Ectodermal cell (in vitro differentiated cells): ENCODE data around the gene ZFP37.
A peak's percentile ranks its signal among the peaks of the same experiment; 100 is the strongest.
"Not testable (repeated sequence)": the region's sequence is repeated elsewhere in the genome, so short reads cannot be mapped to it uniquely, and the experiment has no call there.

Experiments
- H3K27ac ChIP-seq: 2 replicates; pipeline ENCODE4 v1.7.0; 2013; ENCODE audit warnings: mild to moderate bottlenecking, low read depth, low read length; ENCODE audit not compliant: insufficient read depth, poor library complexity, severe bottlenecking
- H3K27me3 ChIP-seq: 2 replicates; pipeline ENCODE4 v1.7.0; 2013; ENCODE audit warnings: mild to moderate bottlenecking, low read length; ENCODE audit not compliant: insufficient read depth, control insufficient read depth, poor library complexity, severe bottlenecking
- H3K36me3 ChIP-seq: one replicate; pipeline ENCODE4 v1.7.0; 2013; ENCODE audit warnings: low read length; ENCODE audit not compliant: control insufficient read depth, insufficient read depth
- H3K4me1 ChIP-seq: one replicate; pipeline ENCODE4 v1.7.0; 2013; ENCODE audit warnings: low read length; ENCODE audit not compliant: control insufficient read depth, insufficient read depth
- H3K4me3 ChIP-seq: 2 replicates; pipeline ENCODE4 v1.7.0; 2013; ENCODE audit warnings: low read depth, low read length, control low read depth; ENCODE audit not compliant: insufficient read depth
- H3K9me3 ChIP-seq: 2 replicates; pipeline ENCODE4 v1.7.0; 2013; ENCODE audit warnings: mild to moderate bottlenecking, low read length, moderate library complexity; ENCODE audit not compliant: control insufficient read depth
- WGBS, 2 experiments: methylation state at CpG; one replicate each; pipeline ENCODE4 v1.1.7; 2013; ENCODE audit warnings: missing lambda C conversion rate in 2 of 2; 5-methylcytosine and 5-hydroxymethylcytosine counted together

ZFP37 gene

GRCh38 chr9:113059581-113060284 is 3.2 kb upstream of the ZFP37 start:
- H3K27ac ChIP-seq, H3K4me3 ChIP-seq, H3K9me3 ChIP-seq, H3K4me1 ChIP-seq, H3K27me3 ChIP-seq, H3K36me3 ChIP-seq: not testable (repeated sequence)
- 74 to 81% methylated on average over 34 to 35 of the region's 61 CpGs for WGBS, 2 experiments

DNA sequence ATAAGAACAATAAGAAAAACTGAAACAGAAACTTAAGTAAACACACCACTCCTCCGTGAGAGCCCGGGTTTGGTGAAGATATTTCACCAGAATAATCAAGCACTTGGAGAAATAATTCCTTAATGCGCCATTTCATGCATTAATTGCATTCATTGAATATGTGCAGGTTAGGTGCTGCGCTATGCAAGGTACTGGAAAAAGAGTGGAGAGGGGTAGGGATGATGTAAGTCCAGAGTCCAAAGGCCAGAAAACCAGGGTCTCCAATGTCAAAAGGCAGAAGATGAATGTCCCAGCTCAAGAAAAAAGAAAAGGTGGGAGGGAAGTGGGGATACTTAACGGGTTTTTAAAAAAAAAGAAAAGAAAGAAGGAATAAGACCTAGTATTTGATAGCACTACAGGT is 669 bp upstream of the ZFP37 start:
- WGBS, 2 experiments = 93 to 96% methylated on average over 5 of the region's 5 CpGs
- H3K4me3 ChIP-seq = peak overlapping the region; percentile 80
- H3K36me3 ChIP-seq = peaks cover 3% of the 10 kb centered on the region
- peaks cover 4% of the 10 kb centered on the region for H3K9me3 ChIP-seq
- H3K4me1 ChIP-seq = no peaks in the 10 kb centered on the region
- H3K27me3 ChIP-seq = no peaks in the 10 kb centered on the region
- no peak overlapping the region for H3K27ac ChIP-seq

GRCh38 chr9:113042884-113043657 is 13.5 kb downstream of the ZFP37 start:
- Histone ChIP-seq H3K27me3 (no peaks in the 10 kb centered on the region), H3K4me3 (no peak overlapping the region), H3K27ac (no peak overlapping the region), H3K9me3 (peaks cover 15% of the 10 kb centered on the region), H3K4me1 (no peaks in the 10 kb centered on the region), H3K36me3 (peaks cover 53% of the 10 kb centered on the region)
- WGBS, 2 experiments = 94 to 96% methylated on average over 4 of the region's 4 CpGs

GRCh38 chr9:113026200-113026599 is 30.3 kb downstream of the ZFP37 start:
- Histone ChIP-seq H3K9me3 (peaks cover 3% of the 10 kb centered on the region), H3K4me1 (no peaks in the 10 kb centered on the region), H3K27ac (no peak overlapping the region), H3K4me3 (no peak overlapping the region), H3K36me3 (no peaks in the 10 kb centered on the region), H3K27me3 (no peaks in the 10 kb centered on the region)
- WGBS, 2 experiments = 76 to 89% methylated on average over 1 of the region's 1 CpG

GRCh38 chr9:113018247-113018646 is 38.3 kb downstream of the ZFP37 start:
- H3K27ac ChIP-seq = no peak overlapping the region
- H3K9me3 ChIP-seq = no peaks in the 10 kb centered on the region
- H3K36me3 ChIP-seq = no peaks in the 10 kb centered on the region
- 86 to 96% methylated on average over 3 of the region's 3 CpGs for WGBS, 2 experiments
- no peaks in the 10 kb centered on the region for H3K4me1 ChIP-seq
- H3K27me3 ChIP-seq = no peaks in the 10 kb centered on the region
- H3K4me3 ChIP-seq = no peak overlapping the region

DNA sequence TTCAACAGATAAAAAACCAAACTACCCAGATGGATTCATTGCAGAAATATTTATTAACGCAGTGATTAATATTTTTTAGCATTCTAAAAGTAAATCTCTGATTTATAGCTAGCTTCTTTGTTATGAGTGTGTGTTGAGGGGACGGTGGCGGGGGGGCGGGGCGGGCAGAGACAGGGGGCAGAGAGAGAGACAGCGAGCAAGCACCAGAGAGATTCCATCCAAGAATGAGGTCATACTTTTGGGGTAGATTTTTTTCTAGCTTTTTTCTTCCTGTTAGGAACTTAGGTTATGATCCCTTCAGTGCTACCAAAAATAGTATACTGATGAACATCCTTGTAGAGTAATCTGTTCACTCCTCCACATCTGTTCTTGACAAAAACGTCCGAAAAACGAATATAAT is 44.0 kb downstream of the ZFP37 start:
- H3K4me1 ChIP-seq = no peaks in the 10 kb centered on the region
- no peaks in the 10 kb centered on the region for H3K27me3 ChIP-seq
- 54 to 66% methylated on average over 5 to 8 of the region's 9 CpGs for WGBS, 2 experiments
- H3K27ac ChIP-seq = no peak overlapping the region
- H3K4me3 ChIP-seq = peak overlapping the region; percentile 53
- no peaks in the 10 kb centered on the region for H3K9me3 ChIP-seq
- peaks cover 12% of the 10 kb centered on the region for H3K36me3 ChIP-seq

- WGBS, 2 experiments = 8% methylated on average over 28 to 30 of the region's 30 CpGs
- Histone ChIP-seq H3K9me3 (no peaks in the 10 kb centered on the region), H3K27me3 (no peaks in the 10 kb centered on the region)
Measured at GRCh38 chr9:113011911-113012381, 44.6 kb downstream of the ZFP37 start, which contains the start of gene ZNF883. Gene ZNF883, minus strand, starts transcription at chr9:113012192.

GRCh38 chr9:113005777-113006176 is 50.7 kb downstream of the ZFP37 start:
- H3K27me3 ChIP-seq = no peaks in the 10 kb centered on the region
- H3K36me3 ChIP-seq = peaks cover 31% of the 10 kb centered on the region
- H3K4me1 ChIP-seq = no peaks in the 10 kb centered on the region
- 67 to 75% methylated on average over 1 of the region's 1 CpG for WGBS, 2 experiments
- no peak overlapping the region for H3K4me3 ChIP-seq
- H3K27ac ChIP-seq = no peak overlapping the region
- H3K9me3 ChIP-seq = peaks cover 7% of the 10 kb centered on the region

More at GRCh38 chr9:113011911-113012381, 44.6 kb downstream of the ZFP37 start, which contains the start of gene ZNF883:
- Histone ChIP-seq H3K4me1 (no peaks in the 10 kb centered on the region), H3K27ac (no peak within 1 kb of the TSS), H3K36me3 (peaks cover 16% of the 10 kb centered on the region), H3K4me3 (peak within 1 kb of the TSS; percentile 53)

DNA sequence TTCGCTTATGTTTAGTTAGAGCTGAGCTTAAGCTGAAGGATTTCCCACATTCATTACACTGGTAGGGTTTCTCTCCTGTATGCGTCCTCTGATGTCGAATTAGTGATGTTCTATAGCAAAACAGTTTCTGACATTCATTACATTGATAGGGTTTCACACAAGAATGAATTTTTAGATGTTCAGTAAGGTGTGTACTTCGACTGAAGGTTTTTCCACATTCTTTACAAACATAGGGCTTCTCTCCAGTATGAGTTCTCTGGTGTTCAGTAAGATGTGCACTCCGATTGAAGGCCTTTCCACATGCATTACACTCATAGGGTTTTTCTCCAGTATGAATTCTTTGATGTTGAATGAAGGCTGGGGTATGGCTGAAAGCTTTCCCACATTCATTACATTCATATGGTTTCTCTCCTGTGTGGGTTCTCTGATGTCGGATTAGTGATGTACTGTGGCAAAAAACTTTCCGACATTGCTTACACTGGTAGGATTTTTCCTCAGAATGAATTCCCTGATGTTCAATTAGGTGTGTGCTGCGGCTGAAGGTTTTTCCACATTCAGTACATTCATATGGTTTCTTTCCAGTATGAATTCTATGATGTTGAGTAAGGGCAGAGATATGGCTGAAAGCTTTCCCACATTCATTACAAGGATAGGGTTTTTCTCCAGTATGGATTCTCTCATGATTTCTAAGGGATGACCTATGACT is 59.1 kb downstream of the ZFP37 start:
- H3K36me3 ChIP-seq = peaks cover 49% of the 10 kb centered on the region
- 95 to 100% methylated on average over 1 to 7 of the region's 8 CpGs for WGBS, 2 experiments
- no peaks in the 10 kb centered on the region for H3K27me3 ChIP-seq
- H3K9me3 ChIP-seq = peaks cover 28% of the 10 kb centered on the region
- H3K4me3 ChIP-seq = no peak overlapping the region
- no peaks in the 10 kb centered on the region for H3K4me1 ChIP-seq
- H3K27ac ChIP-seq = no peak overlapping the region
